SK-N-SH (cell line): Measurements from ENCODE around the gene UBR7.
"Not testable (repeated sequence)": the region's sequence is repeated elsewhere in the genome, so short reads cannot be mapped to it uniquely, and the experiment has no call there.

Source experiments
- CHD2 ChIP-seq: fragments of 150-350 bp; IDR thresholded peaks from 2 replicates; pipeline ENCODE4 v1.6.1; 2018; ENCODE audit warnings: low read length; ENCODE audit not compliant: partially characterized antibody
- CTCF ChIP-seq: fragments of 200-600 bp; sonication (generic); IDR thresholded peaks from 2 replicates; pipeline ENCODE4 v1.6.1; 2017; ENCODE audit warnings: antibody characterized with exemption, mild to moderate bottlenecking, moderate library complexity
- EP300 ChIP-seq, 2 experiments: IDR thresholded peaks; 2 replicates each; pipeline versions ENCODE4 v1.4.0 to v1.6.1; 2012; ENCODE audit warnings: borderline replicate concordance in 1 of 2, low read depth in 1 of 2, low read length in 1 of 2
- FOXJ3 ChIP-seq: sonication (generic); formaldehyde crosslinking; IDR thresholded peaks from 2 replicates; pipeline ENCODE4 v1.5.1; 2020; ENCODE audit warnings: mild to moderate bottlenecking, missing genetic modification reagents
- FOXM1 ChIP-seq: IDR thresholded peaks from 2 replicates; pipeline ENCODE4 v1.4.0; 2012; ENCODE audit warnings: low read depth, mild to moderate bottlenecking
- NRF1 ChIP-seq: IDR thresholded peaks from 2 replicates; pipeline ENCODE4 v1.6.1; 2012; ENCODE audit warnings: low read depth, mild to moderate bottlenecking, low read length
- PBX3 ChIP-seq: IDR thresholded peaks from 2 replicates; pipeline ENCODE4; 2012
- RAD21 ChIP-seq: IDR thresholded peaks from 2 replicates; pipeline ENCODE4 v1.6.1; 2012; ENCODE audit warnings: mild to moderate bottlenecking, low read length
- RCOR1 ChIP-seq: fragments of 150-350 bp; IDR thresholded peaks from 2 replicates; pipeline ENCODE4 v1.6.1; 2017; ENCODE audit warnings: antibody characterized with exemption, low read length
- REST ChIP-seq: IDR thresholded peaks from 2 replicates; pipeline ENCODE4 v1.6.1; 2012; ENCODE audit warnings: mild to moderate bottlenecking, low read depth, low read length, moderate library complexity
- RFX5 ChIP-seq: IDR thresholded peaks from 2 replicates; pipeline ENCODE4 v1.6.1; 2012; ENCODE audit warnings: mild to moderate bottlenecking, improper control_type of control experiment, low read length
- TAF1 ChIP-seq: IDR thresholded peaks from 2 replicates; pipeline ENCODE4 v1.6.1; 2012; ENCODE audit warnings: low read depth, mild to moderate bottlenecking, low read length, moderate library complexity, borderline replicate concordance
- TEAD4 ChIP-seq: IDR thresholded peaks from 2 replicates; pipeline ENCODE4 v1.4.0; 2012; ENCODE audit warnings: mild to moderate bottlenecking, borderline replicate concordance; ENCODE audit not compliant: insufficient read depth
- ZBTB33 ChIP-seq: IDR thresholded peaks from 2 replicates; pipeline ENCODE4 v1.4.0; 2012; ENCODE audit warnings: low read depth, borderline replicate concordance

GRCh38 chr14:93159625-93160352 lies 47.3 kb upstream of the UBR7 start:
- not testable (repeated sequence) for TF ChIP-seq CHD2; TAF1; EP300 (IDR thresholded peaks at IDR 0.05; ENCODE audit: borderline replicate concordance in 1 of 2, low read depth in 1 of 2, low read length in 1 of 2); NRF1; CTCF; RAD21; FOXJ3 (CRISPR knock-in tag); PBX3; RCOR1; RFX5; REST; TEAD4; ZBTB33; FOXM1
